ENCODE data around the gene TPPP3. TPM values are rescaled to one million over a fixed set of nuclear protein-coding genes. Genes with fewer than 3 reads are reported as not detected.

Gene TPPP3
- total and polyA plus RNA-seq, 9 of the 15 experiments (the other 6 are each of a cell fraction or from before 2014, with no cell fraction given), result 0.13 to 0.50 (median 0.36) TPM; not detected in 2

DNA sequence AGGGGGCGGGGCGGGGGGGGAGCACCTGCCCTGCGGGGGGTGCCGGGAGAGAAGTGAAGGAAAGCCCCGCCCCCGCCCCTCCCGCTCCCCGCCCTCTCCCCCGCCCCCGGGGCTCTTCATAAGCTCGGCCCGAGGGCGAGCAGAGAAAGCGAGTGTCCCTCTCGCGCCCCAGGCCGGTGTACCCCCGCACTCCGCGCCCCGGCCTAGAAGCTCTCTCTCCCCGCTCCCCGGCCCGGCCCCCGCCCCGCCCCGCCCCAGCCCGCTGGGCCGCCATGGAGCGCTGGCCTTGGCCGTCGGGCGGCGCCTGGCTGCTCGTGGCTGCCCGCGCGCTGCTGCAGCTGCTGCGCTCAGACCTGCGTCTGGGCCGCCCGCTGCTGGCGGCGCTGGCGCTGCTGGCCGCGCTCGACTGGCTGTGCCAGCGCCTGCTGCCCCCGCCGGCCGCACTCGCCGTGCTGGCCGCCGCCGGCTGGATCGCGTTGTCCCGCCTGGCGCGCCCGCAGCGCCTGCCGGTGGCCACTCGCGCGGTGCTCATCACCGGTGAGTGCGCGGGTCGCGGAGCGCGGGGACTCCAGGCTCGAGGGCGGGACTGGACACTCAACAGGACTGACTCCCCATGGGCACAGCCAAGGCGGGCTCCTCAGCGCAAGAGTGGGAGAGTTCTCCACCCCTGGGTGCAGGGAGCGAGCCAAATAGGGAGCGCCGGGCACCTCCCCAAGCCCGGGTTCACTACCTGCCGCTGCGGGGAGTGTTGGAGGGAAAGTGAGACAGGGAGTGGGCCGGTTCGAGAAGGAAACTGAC, 37.9 kb upstream of the TPPP3 start, which contains the start of gene HSD11B2:
TSS of gene HSD11B2 (plus strand) at position 145 of the 798 bp plus-strand sequence. CDS start at position 273, 128 bp downstream.
- peak within 1 kb of the TSS; percentile 62 for H3K4me2 ChIP-seq (ENCODE audit: insufficient read depth, low read length)
- H3K27ac ChIP-seq (ENCODE audit: extremely low read depth, low read depth, low read length), result no peak within 1 kb of the TSS
- intact Hi-C loops (cut with micrococcal nuclease), result no loop called here
- no peaks in the 10 kb centered on the region for H3K36me3 ChIP-seq (ENCODE audit: control insufficient read depth, insufficient read depth, low read length)
- no TSS peak for BruUV-seq (replicated peaks)
- peak within 1 kb of the TSS; percentile 80 for H2AFZ ChIP-seq (ENCODE audit: low read depth, low read length)
- WGBS (ENCODE audit: insufficient coverage, low coverage, missing lambda C conversion rate), result 6% methylated on average over 32 of the region's 87 CpGs
- no peak for FAIRE-seq
- peak; percentile 66 to 89 (median 88) for DNase-seq (ENCODE audit: extremely low read depth in 1 of 4, low spot score in 3 of 4)
- ChIA-PET POLR2A (interaction anchor here (0.6 to 0.8 kb wide), 2 partner anchors 40 to 90 kb away, joined by 3 to 4 read pairs; no protein-coding TSS in a partner anchor), CTCF (ENCODE audit: low intra/inter-chr PET ratio) (interaction anchor here (0.6 to 1.5 kb wide), 2 partner anchors 32 to 34 kb away, joined by 3 to 5 read pairs; no protein-coding TSS in a partner anchor)
- peak within 1 kb of the TSS; percentile 38 for H3K4me3 ChIP-seq
- in situ Hi-C loops (cut with MboI), result no loop called here
- no peaks in the 10 kb centered on the region for H3K79me2 ChIP-seq (ENCODE audit: control insufficient read depth, insufficient read depth, low read length)
- H3K9me3 ChIP-seq (replicated peaks; ENCODE audit: control insufficient read depth, insufficient read depth, low read depth, low read length), result no peaks in the 10 kb centered on the region
- peaks cover 0 to 6% of the 10 kb centered on the region in 2 experiments; a peak in 1 of 5 replicates for H3K27me3 ChIP-seq (ENCODE audit: control insufficient read depth in 2 of 2, insufficient read depth in 2 of 2, low read length in 2 of 2)
- peaks cover 13% of the 10 kb centered on the region; the same call in 1 of the 2 replicates for H4K20me1 ChIP-seq (replicated peaks; ENCODE audit: control insufficient read depth, insufficient read depth, low read length)
- peaks cover 6 to 34% of the 10 kb centered on the region in 2 experiments; a peak in 3 of 5 replicates for H3K4me1 ChIP-seq (replicated peaks in 1 of 2; ENCODE audit: control insufficient read depth in 2 of 2, insufficient read depth in 2 of 2, low read length in 2 of 2)
- peak; percentile 80 for ATAC-seq
- H3K9ac ChIP-seq (ENCODE audit: insufficient read depth in 1 of 2, low read depth in 2 of 2, low read length in 2 of 2), result peak within 1 kb of the TSS; percentile 4 to 88; a peak in 2 of 4 replicates
- peaks cover 3% of the 10 kb centered on the region for H3K9me1 ChIP-seq (ENCODE audit: control insufficient read depth, insufficient read depth, low read length)
- TF ChIP-seq, protein P1, sequence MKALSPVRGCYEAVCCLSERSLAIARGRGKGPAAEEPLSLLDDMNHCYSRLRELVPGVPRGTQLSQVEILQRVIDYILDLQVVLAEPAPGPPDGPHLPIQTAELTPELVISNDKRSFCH (CRISPR knock-in tag; IDR thresholded peaks at IDR 0.05), result no peak
- TF ChIP-seq, protein P1 (tag; IDR thresholded peaks at IDR 0.05), result 0 out of 2 replicates have a peak, but pooled peaks have one; percentile 54
- TF ChIP-seq RB1 (IDR thresholded peaks at IDR 0.05; ENCODE audit: low read depth) (peak; percentile 78), ZNF644 (tag; IDR thresholded peaks at IDR 0.05; ENCODE audit: low read depth) (no peak), ZNF431 (CRISPR knock-in tag; IDR thresholded peaks at IDR 0.05) (no peak), TBP (optimal IDR thresholded peaks at IDR 0.05; ENCODE audit: low read depth, low read length) (peak; percentile 13), POLR2G (IDR thresholded peaks at IDR 0.05; ENCODE audit: low read depth, low read length) (peak; percentile 47; the same call in 1 of the 2 replicates), EP400 (IDR thresholded peaks at IDR 0.05) (no peak), RAD21 (CRISPR knock-in tag; conservative IDR thresholded peaks at IDR 0.05 in 1 of 2, IDR thresholded peaks at IDR 0.05 in 1 of 2) (peak in 1 of 2 experiments; percentile 5; a peak in 1 of 4 replicates), MTA3 (IDR thresholded peaks at IDR 0.05; ENCODE audit: borderline replicate concordance) (peak; percentile 51; the same call in 1 of the 2 replicates), CCNT2 (IDR thresholded peaks at IDR 0.05; ENCODE audit: borderline replicate concordance, extremely low read depth, insufficient read length, low read depth, low read length) (peak; percentile 55)
- TF ChIP-seq, protein P2, sequence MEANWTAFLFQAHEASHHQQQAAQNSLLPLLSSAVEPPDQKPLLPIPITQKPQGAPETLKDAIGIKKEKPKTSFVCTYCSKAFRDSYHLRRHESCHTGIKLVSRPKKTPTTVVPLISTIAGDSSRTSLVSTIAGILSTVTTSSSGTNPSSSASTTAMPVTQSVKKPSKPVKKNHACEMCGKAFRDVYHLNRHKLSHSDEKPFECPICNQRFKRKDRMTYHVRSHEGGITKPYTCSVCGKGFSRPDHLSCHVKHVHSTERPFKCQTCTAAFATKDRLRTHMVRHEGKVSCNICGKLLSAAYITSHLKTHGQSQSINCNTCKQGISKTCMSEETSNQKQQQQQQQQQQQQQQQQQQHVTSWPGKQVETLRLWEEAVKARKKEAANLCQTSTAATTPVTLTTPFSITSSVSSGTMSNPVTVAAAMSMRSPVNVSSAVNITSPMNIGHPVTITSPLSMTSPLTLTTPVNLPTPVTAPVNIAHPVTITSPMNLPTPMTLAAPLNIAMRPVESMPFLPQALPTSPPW (CRISPR knock-in tag; IDR thresholded peaks at IDR 0.05), result peak; percentile 89
- TF ChIP-seq, protein P3, sequence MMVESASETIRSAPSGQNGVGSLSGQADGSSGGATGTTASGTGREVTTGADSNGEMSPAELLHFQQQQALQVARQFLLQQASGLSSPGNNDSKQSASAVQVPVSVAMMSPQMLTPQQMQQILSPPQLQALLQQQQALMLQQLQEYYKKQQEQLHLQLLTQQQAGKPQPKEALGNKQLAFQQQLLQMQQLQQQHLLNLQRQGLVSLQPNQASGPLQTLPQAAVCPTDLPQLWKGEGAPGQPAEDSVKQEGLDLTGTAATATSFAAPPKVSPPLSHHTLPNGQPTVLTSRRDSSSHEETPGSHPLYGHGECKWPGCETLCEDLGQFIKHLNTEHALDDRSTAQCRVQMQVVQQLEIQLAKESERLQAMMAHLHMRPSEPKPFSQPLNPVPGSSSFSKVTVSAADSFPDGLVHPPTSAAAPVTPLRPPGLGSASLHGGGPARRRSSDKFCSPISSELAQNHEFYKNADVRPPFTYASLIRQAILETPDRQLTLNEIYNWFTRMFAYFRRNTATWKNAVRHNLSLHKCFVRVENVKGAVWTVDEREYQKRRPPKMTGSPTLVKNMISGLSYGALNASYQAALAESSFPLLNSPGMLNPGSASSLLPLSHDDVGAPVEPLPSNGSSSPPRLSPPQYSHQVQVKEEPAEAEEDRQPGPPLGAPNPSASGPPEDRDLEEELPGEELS (CRISPR knock-in tag; IDR thresholded peaks at IDR 0.05; ENCODE audit: borderline replicate concordance), result no peak; the same call in 1 of the 2 replicates
- TF ChIP-seq, protein P4, sequence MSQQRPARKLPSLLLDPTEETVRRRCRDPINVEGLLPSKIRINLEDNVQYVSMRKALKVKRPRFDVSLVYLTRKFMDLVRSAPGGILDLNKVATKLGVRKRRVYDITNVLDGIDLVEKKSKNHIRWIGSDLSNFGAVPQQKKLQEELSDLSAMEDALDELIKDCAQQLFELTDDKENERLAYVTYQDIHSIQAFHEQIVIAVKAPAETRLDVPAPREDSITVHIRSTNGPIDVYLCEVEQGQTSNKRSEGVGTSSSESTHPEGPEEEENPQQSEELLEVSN (IDR thresholded peaks at IDR 0.05; ENCODE audit: borderline replicate concordance in 1 of 2, extremely low read depth in 1 of 2, insufficient read depth in 1 of 2, insufficient read length in 1 of 2, low read depth in 1 of 2, low read length in 1 of 2, poor library complexity in 1 of 2, severe bottlenecking in 1 of 2), result peak in 1 of 2 experiments; percentile 76

Data from K562 (cell line).